Loucy (cell line): ENCODE results near the gene CAPN10.

Experiments used
- H2AFZ ChIP-seq: fragments of 200-600 bp; sonication (generic); 2 replicates; pipeline ENCODE4 v1.6.0; 2016; ENCODE audit warnings: antibody characterized with exemption, mild to moderate bottlenecking, low read length, moderate library complexity
- H3F3A ChIP-seq: fragments of 200-600 bp; 2 replicates; pipeline ENCODE4 v1.6.0; 2016; ENCODE audit warnings: antibody characterized with exemption, low read depth, mild to moderate bottlenecking
- H3K27me3 ChIP-seq: fragments of 200-600 bp; sonication (generic); 2 replicates; pipeline ENCODE4 v1.6.1; 2014; ENCODE audit warnings: low read length, mild to moderate bottlenecking; ENCODE audit not compliant: insufficient read depth, poor library complexity, severe bottlenecking
- H3K36me3 ChIP-seq: fragments of 200-600 bp; sonication (generic); 2 replicates; pipeline ENCODE4 v1.6.1; 2016; ENCODE audit warnings: low read length; ENCODE audit not compliant: insufficient read depth
- H3K4me1 ChIP-seq: fragments of 200-600 bp; sonication (generic); 2 replicates; pipeline ENCODE4 v1.5.1; 2014; ENCODE audit warnings: low read length, mild to moderate bottlenecking; ENCODE audit not compliant: insufficient read depth, poor library complexity, severe bottlenecking
- H3K4me2 ChIP-seq: fragments of 200-600 bp; sonication (generic); 2 replicates; pipeline ENCODE4 v1.6.0; 2014; ENCODE audit warnings: antibody characterized with exemption, low read length, low read depth, mild to moderate bottlenecking; ENCODE audit not compliant: poor library complexity, severe bottlenecking
- H3K4me3 ChIP-seq: fragments of 200-600 bp; sonication (generic); 2 replicates; pipeline ENCODE4 v1.5.1; 2014; ENCODE audit warnings: low read length, mild to moderate bottlenecking, mixed read lengths; ENCODE audit not compliant: poor library complexity, severe bottlenecking
- H3K79me2 ChIP-seq: fragments of 200-600 bp; sonication (generic); 2 replicates; pipeline ENCODE4 v1.6.1; 2014; ENCODE audit warnings: low read length; ENCODE audit not compliant: insufficient read depth
- H3K9ac ChIP-seq: fragments of 200-600 bp; sonication (generic); 2 replicates; pipeline ENCODE4 v1.6.0; 2014; ENCODE audit warnings: mild to moderate bottlenecking, low read depth, low read length, moderate library complexity; ENCODE audit not compliant: poor library complexity, severe bottlenecking
- H3K9me2 ChIP-seq: fragments of 200-600 bp; sonication (generic); replicated peaks from 2 replicates; pipeline ENCODE4 v1.6.1; 2016; ENCODE audit warnings: low read depth, low read length, mixed read lengths
- H3K9me3 ChIP-seq: fragments of 200-600 bp; sonication (generic); 2 replicates; pipeline ENCODE4 v1.6.1; 2014; ENCODE audit warnings: mild to moderate bottlenecking, antibody characterized with exemption, low read length, low read depth; ENCODE audit not compliant: insufficient read depth
- H4K20me1 ChIP-seq: fragments of 200-600 bp; sonication (generic); 2 replicates; pipeline ENCODE4 v1.6.0; 2014; ENCODE audit warnings: antibody characterized with exemption, low read length, mild to moderate bottlenecking; ENCODE audit not compliant: insufficient read depth, poor library complexity, severe bottlenecking
- EZH2phosphoT487 ChIP-seq: fragments of 200-600 bp; IDR thresholded peaks from 2 replicates; pipeline ENCODE4 v1.6.1; 2018; ENCODE audit warnings: antibody characterized with exemption, mild to moderate bottlenecking, moderate library complexity, borderline replicate concordance
- TF ChIP-seq, protein P1 (sequence below): fragments of 200-600 bp; sonication (generic); conservative IDR thresholded peaks from 2 replicates; pipeline ENCODE4 v1.5.1; 2014; ENCODE audit warnings: mild to moderate bottlenecking, antibody characterized with exemption, low read length

Gene CAPN10

GRCh38 chr2:240563951-240564560 lies 22.5 kb upstream of the CAPN10 start:
- H3K9ac ChIP-seq: peak overlapping the region; percentile 85
- no peaks in the 10 kb centered on the region for H3F3A ChIP-seq
- H3K4me2 ChIP-seq: peak overlapping the region; percentile 96
- H3K36me3 ChIP-seq: peaks cover 4% of the 10 kb centered on the region; the same call in 1 of the 2 replicates
- no peaks in the 10 kb centered on the region for H3K9me3 ChIP-seq
- no peaks in the 10 kb centered on the region for H3K9me2 ChIP-seq
- H3K4me3 ChIP-seq: no peak overlapping the region
- H4K20me1 ChIP-seq: peaks cover 11% of the 10 kb centered on the region
- no peaks in the 10 kb centered on the region for H3K27me3 ChIP-seq
- TF ChIP-seq, protein P1, sequence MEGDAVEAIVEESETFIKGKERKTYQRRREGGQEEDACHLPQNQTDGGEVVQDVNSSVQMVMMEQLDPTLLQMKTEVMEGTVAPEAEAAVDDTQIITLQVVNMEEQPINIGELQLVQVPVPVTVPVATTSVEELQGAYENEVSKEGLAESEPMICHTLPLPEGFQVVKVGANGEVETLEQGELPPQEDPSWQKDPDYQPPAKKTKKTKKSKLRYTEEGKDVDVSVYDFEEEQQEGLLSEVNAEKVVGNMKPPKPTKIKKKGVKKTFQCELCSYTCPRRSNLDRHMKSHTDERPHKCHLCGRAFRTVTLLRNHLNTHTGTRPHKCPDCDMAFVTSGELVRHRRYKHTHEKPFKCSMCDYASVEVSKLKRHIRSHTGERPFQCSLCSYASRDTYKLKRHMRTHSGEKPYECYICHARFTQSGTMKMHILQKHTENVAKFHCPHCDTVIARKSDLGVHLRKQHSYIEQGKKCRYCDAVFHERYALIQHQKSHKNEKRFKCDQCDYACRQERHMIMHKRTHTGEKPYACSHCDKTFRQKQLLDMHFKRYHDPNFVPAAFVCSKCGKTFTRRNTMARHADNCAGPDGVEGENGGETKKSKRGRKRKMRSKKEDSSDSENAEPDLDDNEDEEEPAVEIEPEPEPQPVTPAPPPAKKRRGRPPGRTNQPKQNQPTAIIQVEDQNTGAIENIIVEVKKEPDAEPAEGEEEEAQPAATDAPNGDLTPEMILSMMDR: no peak
- TF ChIP-seq EZH2phosphoT487: no peak
- H2AFZ ChIP-seq: no peak overlapping the region
- peaks cover 57% of the 10 kb centered on the region for H3K79me2 ChIP-seq
- peaks cover 56% of the 10 kb centered on the region for H3K4me1 ChIP-seq

GRCh38 chr2:240564561-240565332 lies 21.8 kb upstream of the CAPN10 start:
- TF ChIP-seq, protein P1: peak; percentile 49
- no peak for TF ChIP-seq EZH2phosphoT487
- Histone ChIP-seq H3K9me3 (no peaks in the 10 kb centered on the region), H3K27me3 (no peaks in the 10 kb centered on the region), H2AFZ (no peak overlapping the region), H4K20me1 (peaks cover 11% of the 10 kb centered on the region), H3K4me3 (peak overlapping the region; percentile 72), H3F3A (no peaks in the 10 kb centered on the region), H3K79me2 (peaks cover 57% of the 10 kb centered on the region), H3K4me2 (peak overlapping the region; percentile 96), H3K36me3 (peaks cover 4% of the 10 kb centered on the region; the same call in 1 of the 2 replicates), H3K9me2 (no peaks in the 10 kb centered on the region), H3K4me1 (peaks cover 56% of the 10 kb centered on the region), H3K9ac (peak overlapping the region; percentile 85)

DNA sequence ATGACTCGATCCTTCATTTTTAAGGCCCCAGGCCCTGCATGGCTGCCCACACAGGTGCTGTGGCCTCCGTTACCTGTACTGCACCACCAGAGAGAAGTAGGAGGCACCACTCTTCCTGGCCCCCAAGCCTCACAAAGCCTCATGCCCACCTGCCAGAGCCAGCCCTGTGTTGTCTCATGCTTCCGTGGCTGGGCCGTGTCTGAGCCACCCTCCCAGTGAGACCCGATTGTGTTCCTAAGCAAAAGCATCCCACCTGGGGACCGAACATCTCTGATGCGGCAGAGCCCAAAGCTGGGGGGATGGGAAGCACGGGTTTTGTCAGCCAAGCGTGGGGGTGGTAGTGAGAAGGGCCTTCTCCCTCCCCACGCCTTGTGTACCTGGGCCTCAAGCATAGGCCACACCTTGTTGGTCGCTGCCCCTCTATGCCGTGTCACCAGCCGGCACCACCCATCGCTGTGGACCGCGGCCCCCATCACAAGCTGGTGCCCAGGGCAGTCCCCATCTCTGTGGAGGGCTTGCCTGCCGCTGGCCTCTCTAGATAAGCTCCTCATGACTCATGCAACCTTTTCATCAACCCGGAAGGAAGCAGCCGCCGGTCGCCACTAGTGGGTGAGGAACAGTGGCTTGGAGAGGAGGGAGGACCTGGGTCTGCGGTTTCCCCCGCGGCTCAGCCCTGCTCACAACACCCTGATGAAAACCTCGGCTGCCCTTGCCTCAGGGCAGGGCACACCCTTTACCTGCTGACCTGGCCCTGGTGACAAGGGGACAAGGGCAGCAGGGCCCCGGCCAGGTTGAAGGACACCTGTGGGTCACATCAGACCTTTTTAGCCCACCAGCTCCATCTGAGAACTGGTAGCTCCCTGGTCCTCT lies 21.0 kb upstream of the CAPN10 start:
- H3K4me2 ChIP-seq: peak overlapping the region; percentile 96
- no peaks in the 10 kb centered on the region for H3K9me2 ChIP-seq
- peak overlapping the region; percentile 39; the same call in 1 of the 2 replicates for H2AFZ ChIP-seq
- H3K79me2 ChIP-seq: peaks cover 61% of the 10 kb centered on the region
- H3K27me3 ChIP-seq: no peaks in the 10 kb centered on the region
- peak overlapping the region; percentile 85 for H3K9ac ChIP-seq
- no peaks in the 10 kb centered on the region for H3F3A ChIP-seq
- TF ChIP-seq EZH2phosphoT487: no peak
- TF ChIP-seq, protein P1: no peak
- H3K4me3 ChIP-seq: peak overlapping the region; percentile 72
- H3K4me1 ChIP-seq: peaks cover 62% of the 10 kb centered on the region
- H4K20me1 ChIP-seq: peaks cover 16% of the 10 kb centered on the region
- peaks cover 4% of the 10 kb centered on the region; the same call in 1 of the 2 replicates for H3K36me3 ChIP-seq
- no peaks in the 10 kb centered on the region for H3K9me3 ChIP-seq
